ENCODE data around the gene NXN.

NXN gene

DNA sequence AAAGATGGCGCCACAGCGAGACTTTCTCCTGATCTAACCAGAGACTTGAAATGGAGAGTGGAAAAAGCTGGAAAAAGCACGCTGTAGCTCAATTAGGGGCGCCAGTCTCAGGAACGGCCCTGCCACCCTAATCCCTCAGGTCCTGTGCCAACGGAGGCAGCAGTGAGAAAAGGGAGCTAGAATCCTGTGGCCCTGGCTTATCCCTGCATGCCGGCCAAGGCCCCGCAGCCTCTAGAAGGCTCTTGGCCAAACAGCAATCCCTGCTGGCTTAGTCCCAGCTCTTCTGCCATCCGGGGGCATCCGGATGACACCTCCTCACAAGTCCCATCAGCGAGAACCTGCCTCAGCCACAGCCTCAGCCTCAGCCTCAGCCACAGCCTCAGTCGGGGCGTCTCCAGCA is 127.7 kb downstream of the NXN start:
- TF ChIP-seq, protein P1, sequence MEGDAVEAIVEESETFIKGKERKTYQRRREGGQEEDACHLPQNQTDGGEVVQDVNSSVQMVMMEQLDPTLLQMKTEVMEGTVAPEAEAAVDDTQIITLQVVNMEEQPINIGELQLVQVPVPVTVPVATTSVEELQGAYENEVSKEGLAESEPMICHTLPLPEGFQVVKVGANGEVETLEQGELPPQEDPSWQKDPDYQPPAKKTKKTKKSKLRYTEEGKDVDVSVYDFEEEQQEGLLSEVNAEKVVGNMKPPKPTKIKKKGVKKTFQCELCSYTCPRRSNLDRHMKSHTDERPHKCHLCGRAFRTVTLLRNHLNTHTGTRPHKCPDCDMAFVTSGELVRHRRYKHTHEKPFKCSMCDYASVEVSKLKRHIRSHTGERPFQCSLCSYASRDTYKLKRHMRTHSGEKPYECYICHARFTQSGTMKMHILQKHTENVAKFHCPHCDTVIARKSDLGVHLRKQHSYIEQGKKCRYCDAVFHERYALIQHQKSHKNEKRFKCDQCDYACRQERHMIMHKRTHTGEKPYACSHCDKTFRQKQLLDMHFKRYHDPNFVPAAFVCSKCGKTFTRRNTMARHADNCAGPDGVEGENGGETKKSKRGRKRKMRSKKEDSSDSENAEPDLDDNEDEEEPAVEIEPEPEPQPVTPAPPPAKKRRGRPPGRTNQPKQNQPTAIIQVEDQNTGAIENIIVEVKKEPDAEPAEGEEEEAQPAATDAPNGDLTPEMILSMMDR (IDR thresholded peaks at IDR 0.05; ENCODE audit: low read depth, low read length, missing control alignments), result no peak
- DNase-seq (ENCODE audit: low read depth), result no peak
- H3K4me3 ChIP-seq (ENCODE audit: low read depth, low read length), result no peak overlapping the region

DNA sequence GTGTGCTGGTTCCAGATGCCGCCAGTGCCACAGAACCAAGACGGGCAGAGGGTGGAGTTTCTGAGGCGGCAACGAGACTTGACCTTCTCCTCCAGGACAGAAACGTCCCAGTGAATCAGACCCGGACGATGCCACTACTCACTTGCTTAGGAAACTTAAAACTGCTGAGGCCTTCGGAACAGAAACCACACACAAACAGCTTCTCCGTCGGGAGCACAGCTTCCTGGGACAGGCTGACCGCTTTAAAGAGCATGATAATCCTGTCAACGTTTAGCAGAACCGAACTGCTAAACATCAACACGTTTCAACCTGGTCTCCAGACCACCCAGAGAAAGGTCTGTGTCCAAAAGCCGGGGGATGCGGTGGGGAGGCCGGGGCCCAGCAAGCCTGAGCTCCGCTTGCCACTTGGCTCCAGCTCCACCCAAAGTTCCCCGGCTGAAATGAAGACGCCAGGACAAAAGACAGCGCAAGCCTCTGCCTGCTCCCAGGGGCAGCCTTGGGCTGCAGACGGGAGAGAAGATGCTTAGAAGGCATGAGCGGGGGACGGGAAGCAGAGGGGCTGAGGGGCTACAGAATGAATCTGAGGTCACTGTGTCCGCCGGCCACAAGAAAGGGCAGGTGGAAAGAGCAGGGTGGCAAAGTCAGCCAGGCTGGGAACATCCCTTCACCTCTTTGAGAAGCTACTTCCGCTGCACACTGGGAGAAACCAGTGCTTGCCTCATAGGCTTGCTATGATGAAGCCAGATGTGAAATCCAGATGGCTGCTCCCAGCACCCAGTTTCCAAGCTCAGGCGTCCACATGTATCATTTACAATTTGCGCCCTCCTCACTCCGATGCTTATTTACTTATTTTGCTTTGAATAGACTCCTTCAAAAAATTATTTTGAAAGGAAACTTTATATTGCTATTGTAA is 128.5 kb downstream of the NXN start:
- TF ChIP-seq, protein P1 (IDR thresholded peaks at IDR 0.05; ENCODE audit: low read depth, low read length, missing control alignments), result no peak
- DNase-seq (ENCODE audit: low read depth), result no peak
- no peak overlapping the region for H3K4me3 ChIP-seq (ENCODE audit: low read depth, low read length)

GRCh38 chr17:850086-850850 is 129.3 kb downstream of the NXN start:
- no peak overlapping the region for H3K4me3 ChIP-seq (ENCODE audit: low read depth, low read length)
- TF ChIP-seq, protein P1 (IDR thresholded peaks at IDR 0.05; ENCODE audit: low read depth, low read length, missing control alignments), result no peak
- no peak for DNase-seq (ENCODE audit: low read depth)

DNA sequence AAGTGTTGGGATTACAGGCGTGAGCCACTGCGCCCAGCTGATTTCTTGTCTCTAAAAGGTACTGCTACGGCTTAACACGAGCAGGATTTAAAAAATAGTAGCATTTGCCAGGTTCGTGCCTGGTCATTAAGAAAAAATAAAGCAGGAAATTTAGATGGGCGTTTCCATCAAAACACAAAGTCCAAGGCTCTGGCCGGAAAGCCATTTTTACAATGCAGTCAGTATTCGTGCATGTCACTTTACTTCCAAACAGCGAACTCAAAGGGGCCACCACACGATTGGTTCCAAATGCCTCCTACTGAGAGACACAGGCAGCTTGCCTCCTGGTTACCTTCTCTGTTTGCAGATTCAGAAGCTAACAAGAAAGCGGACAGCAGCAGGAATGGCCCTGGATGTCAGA is 131.2 kb downstream of the NXN start:
- TF ChIP-seq, protein P1 (IDR thresholded peaks at IDR 0.05; ENCODE audit: low read depth, low read length, missing control alignments), result no peak
- no peak overlapping the region for H3K4me3 ChIP-seq (ENCODE audit: low read depth, low read length)
- no peak for DNase-seq (ENCODE audit: low read depth)

GRCh38 chr17:846901-847843 is 132.4 kb downstream of the NXN start:
- no peak overlapping the region for H3K4me3 ChIP-seq (ENCODE audit: low read depth, low read length)
- no peak for DNase-seq (ENCODE audit: low read depth)
- TF ChIP-seq, protein P1 (IDR thresholded peaks at IDR 0.05; ENCODE audit: low read depth, low read length, missing control alignments), result no peak

- H3K4me3 ChIP-seq (ENCODE audit: low read depth, low read length), result no peak overlapping the region
- TF ChIP-seq, protein P1 (IDR thresholded peaks at IDR 0.05; ENCODE audit: low read depth, low read length, missing control alignments), result no peak
- DNase-seq (ENCODE audit: low read depth), result no peak
Measured at GRCh38 chr17:841313-841712, 138.3 kb downstream of the NXN start.

Measured in GM12864 (cell line).